H1 (cell line): ENCODE data around the gene RPS15. TPM values are rescaled to one million over a fixed set of nuclear protein-coding genes. Genes with fewer than 3 reads are reported as not detected.

Experiments
- CTCF ChIA-PET: fragments of 300-600 bp; sonication (Branson Sonifier 250); formaldehyde crosslinking; loops from one replicate; lab custom pipeline; 2021; ENCODE audit not compliant: partially characterized antibody; lab: Charles Lee
- POLR2A ChIA-PET: fragments of 300-600 bp; sonication (Branson Sonifier 250); formaldehyde crosslinking; loops from one replicate; lab custom pipeline; 2021; ENCODE audit warnings: inconsistent platforms; ENCODE audit not compliant: partially characterized antibody; lab: Charles Lee
- DNase-seq, 2 experiments: peaks; one replicate each; pipeline versions ENCODE4 v3.0.0 to v3.0.0-alpha.2; 2010 to 2022; ENCODE audit warnings: low spot score in 2 of 2, low read depth in 1 of 2, mixed read lengths in 1 of 2
- FAIRE-seq: peaks from 2 replicates; lab custom pipeline; 2011; peaks lifted over from hg19 to GRCh38; lab: Jason Lieb, UNC
- H2AFZ ChIP-seq: 2 replicates; pipeline ENCODE4 v1.8.1; 2012; ENCODE audit warnings: low read length, inconsistent platforms
- H2AK5ac ChIP-seq: 2 replicates; pipeline ENCODE4 v1.6.1; 2013; ENCODE audit warnings: low read depth, low read length
- H2BK120ac ChIP-seq: replicated peaks from 2 replicates; pipeline ENCODE3; 2013; ENCODE audit warnings: low read depth, low read length, inconsistent platforms
- H2BK12ac ChIP-seq: 2 replicates; pipeline ENCODE4 v1.6.1; 2013; ENCODE audit warnings: low read depth, low read length
- H2BK15ac ChIP-seq: 2 replicates; pipeline ENCODE4 v1.6.1; 2013; ENCODE audit warnings: low read length
- H2BK20ac ChIP-seq: 2 replicates; pipeline ENCODE4 v1.6.1; 2013; ENCODE audit warnings: low read length
- H2BK5ac ChIP-seq: 2 replicates; pipeline ENCODE4 v1.6.1; 2013; ENCODE audit warnings: low read depth, low read length
- H3K14ac ChIP-seq: 2 replicates; pipeline ENCODE4 v1.6.1; 2013; ENCODE audit warnings: inconsistent platforms; ENCODE audit not compliant: insufficient read length
- H3K18ac ChIP-seq: 2 replicates; pipeline ENCODE4 v1.6.1; 2013; ENCODE audit warnings: low read length; ENCODE audit errors: extremely low read depth
- H3K23ac ChIP-seq: 2 replicates; pipeline ENCODE4 v1.6.1; 2013; ENCODE audit warnings: inconsistent platforms; ENCODE audit not compliant: insufficient read length
- H3K23me2 ChIP-seq: 2 replicates; pipeline ENCODE4 v1.6.1; 2013; ENCODE audit warnings: low read depth, low read length
- H3K27ac ChIP-seq: 2 replicates; pipeline ENCODE4 v1.6.1; 2011; ENCODE audit warnings: low read depth, low read length, inconsistent platforms
- H3K27me3 ChIP-seq, 4 experiments: replicated peaks in 1 of 4; 1 replicate in 1 of 4; 2 replicates in 3 of 4; pipeline versions ENCODE4 v1.6.1 to v1.8.1; 2011 to 2013; ENCODE audit warnings: low read length in 3 of 4, mild to moderate bottlenecking in 3 of 4, inconsistent platforms in 2 of 4, mixed read lengths in 2 of 4, moderate library complexity in 1 of 4; ENCODE audit not compliant: control insufficient read depth in 3 of 4, insufficient read depth in 3 of 4; ENCODE audit errors: extremely low read depth in 1 of 4
- H3K36me3 ChIP-seq, 4 experiments: 2 replicates each; pipeline versions ENCODE4 v1.6.1 to v1.8.1; 2011 to 2013; ENCODE audit warnings: mild to moderate bottlenecking in 4 of 4, low read length in 3 of 4, moderate library complexity in 2 of 4, control low read depth in 1 of 4, inconsistent platforms in 1 of 4; ENCODE audit not compliant: insufficient read depth in 4 of 4, control insufficient read depth in 2 of 4
- H3K4ac ChIP-seq: replicated peaks from 2 replicates; pipeline ENCODE3; 2013; ENCODE audit warnings: low read length, low read depth, mixed read lengths, inconsistent platforms; ENCODE audit not compliant: insufficient read length
- H3K4me1 ChIP-seq, 4 experiments: replicated peaks in 1 of 4; 1 replicate in 1 of 4; 2 replicates in 3 of 4; pipeline versions ENCODE4 v1.6.1 to v1.8.1; 2011 to 2013; ENCODE audit warnings: low read length in 3 of 4, inconsistent platforms in 2 of 4, mixed read lengths in 1 of 4; ENCODE audit not compliant: insufficient read depth in 4 of 4, control insufficient read depth in 3 of 4
- H3K4me2 ChIP-seq, 2 experiments: 2 replicates each; pipeline versions ENCODE4 v1.6.1 to v1.8.1; 2011 to 2013; ENCODE audit warnings: low read depth in 2 of 2, low read length in 2 of 2, control low read depth in 1 of 2, inconsistent platforms in 1 of 2, mild to moderate bottlenecking in 1 of 2; ENCODE audit not compliant: insufficient read depth in 1 of 2
- H3K4me3 ChIP-seq, 4 experiments: fragments of 200-600, 300-600 bp in 1 of 4; sonication (generic), shearing (Covaris generic), sonication (Bioruptor Twin) in 1 of 4; 2 replicates each; pipeline versions ENCODE4 v1.5.1 to v1.8.1; 2011 to 2016; ENCODE audit warnings: low read length in 4 of 4, low read depth in 3 of 4, control low read depth in 2 of 4, inconsistent platforms in 2 of 4, mild to moderate bottlenecking in 2 of 4, mixed read lengths in 1 of 4, moderate library complexity in 1 of 4; ENCODE audit not compliant: insufficient read depth in 2 of 4; ENCODE audit errors: extremely low read depth in 1 of 4
- H3K56ac ChIP-seq: replicated peaks from 2 replicates; pipeline ENCODE3; 2013; ENCODE audit warnings: low read depth, mild to moderate bottlenecking, mixed read lengths, low read length, inconsistent platforms; ENCODE audit not compliant: insufficient read length
- H3K79me1 ChIP-seq: 2 replicates; pipeline ENCODE4 v1.6.1; 2013; ENCODE audit warnings: low read depth, low read length, control low read depth
- H3K79me2 ChIP-seq, 2 experiments: 2 replicates each; pipeline versions ENCODE4 v1.6.1 to v1.8.1; 2012 to 2013; ENCODE audit warnings: low read length in 2 of 2, mild to moderate bottlenecking in 2 of 2, inconsistent platforms in 1 of 2; ENCODE audit not compliant: insufficient read depth in 2 of 2, control insufficient read depth in 1 of 2
- H3K9ac ChIP-seq, 4 experiments: replicated peaks in 1 of 4; 1 replicate in 1 of 4; 2 replicates in 3 of 4; pipeline versions ENCODE4 v1.6.1 to v1.8.1; 2011 to 2013; ENCODE audit warnings: low read depth in 3 of 4, low read length in 3 of 4, control low read depth in 2 of 4, mild to moderate bottlenecking in 2 of 4, moderate library complexity in 2 of 4, inconsistent platforms in 1 of 4; ENCODE audit errors: extremely low read depth in 1 of 4
- H3K9me3 ChIP-seq, 2 experiments: 2 replicates each; pipeline versions ENCODE4 v1.6.1 to v1.8.1; 2012 to 2013; ENCODE audit warnings: mild to moderate bottlenecking in 2 of 2, moderate library complexity in 2 of 2, control low read depth in 1 of 2, inconsistent platforms in 1 of 2, low read depth in 1 of 2, low read length in 1 of 2, mixed read lengths in 1 of 2; ENCODE audit not compliant: insufficient read depth in 2 of 2
- H4K20me1 ChIP-seq, 2 experiments: replicated peaks in 1 of 2; 2 replicates each; pipeline versions ENCODE3 to v1.8.1; 2011 to 2013; ENCODE audit warnings: inconsistent platforms in 2 of 2, low read length in 2 of 2, mild to moderate bottlenecking in 1 of 2; ENCODE audit not compliant: insufficient read depth in 2 of 2, control insufficient read depth in 1 of 2
- H4K5ac ChIP-seq: 2 replicates; pipeline ENCODE4 v1.6.1; 2013; ENCODE audit warnings: low read length, low read depth, mixed read lengths, inconsistent platforms; ENCODE audit not compliant: insufficient read length
- H4K8ac ChIP-seq: 2 replicates; pipeline ENCODE4 v1.8.0; 2013; ENCODE audit warnings: mild to moderate bottlenecking, moderate library complexity, low read length, inconsistent platforms; ENCODE audit not compliant: insufficient read depth; ENCODE audit errors: extremely low read depth
- H4K91ac ChIP-seq: replicated peaks from 2 replicates; pipeline ENCODE3; 2013; ENCODE audit warnings: low read length, mixed read lengths, inconsistent platforms; ENCODE audit not compliant: insufficient read length
- BRCA1 ChIP-seq: IDR thresholded peaks from 2 replicates; pipeline ENCODE4 v1.6.1; 2012; ENCODE audit warnings: low read depth, low read length, improper control_type of control experiment
- CREB1 ChIP-seq: IDR thresholded peaks from 2 replicates; pipeline ENCODE4 v1.6.1; 2012; ENCODE audit warnings: inconsistent platforms
- MAFK ChIP-seq: IDR thresholded peaks from 2 replicates; pipeline ENCODE4 v1.6.1; 2012; ENCODE audit warnings: low read depth, mild to moderate bottlenecking, improper control_type of control experiment, low read length
- POLR2AphosphoS5 ChIP-seq: IDR thresholded peaks from 2 replicates; pipeline ENCODE4 v1.6.1; 2011; ENCODE audit warnings: low read depth, low read length
- SRF ChIP-seq: IDR thresholded peaks from 2 replicates; pipeline ENCODE4 v1.6.1; 2011; ENCODE audit warnings: mild to moderate bottlenecking, low read depth, low read length, moderate library complexity
- TCF12 ChIP-seq: IDR thresholded peaks from 2 replicates; pipeline ENCODE4 v1.6.1; 2011; ENCODE audit warnings: low read depth, mild to moderate bottlenecking, low read length
- WGBS, 2 experiments: shearing (Covaris generic) in 1 of 2; methylation state at CpG; one replicate each; pipeline versions ENCODE4 v1.1.6 to v1.1.7; 2013 to 2015; ENCODE audit warnings: low lambda C conversion rate in 2 of 2, mixed read lengths in 2 of 2, inconsistent platforms in 1 of 2, low coverage in 1 of 2, missing lambda C conversion rate in 1 of 2; ENCODE audit not compliant: insufficient replicate concordance in 2 of 2, insufficient coverage in 1 of 2, insufficient read length in 1 of 2; ENCODE audit errors: extremely low coverage in 1 of 2, missing lambda C conversion rate in 1 of 2; 5-methylcytosine and 5-hydroxymethylcytosine counted together
- polyA plus RNA-seq, 7 experiments: library from polyadenylated mRNA; depleted of rRNA in 3 of 7; stranded (reverse) in 5 of 7; unstranded in 2 of 7; fragments of >200 nt in 5 of 7; fragments of 200-250 nt in 2 of 7; gene quantifications; 1 replicate in 5 of 7; 2 replicates in 1 of 7; 4 replicates in 1 of 7; pipeline versions ENCODE4 v1.2.1 to v1.2.3, GENCODE V29; 2011 to 2013; ENCODE audit warnings: missing spikeins in 2 of 7, mixed read lengths in 2 of 7
- total RNA-seq: library from RNA; stranded (reverse); fragmentation: NEBNext Ultra II Directional; extraction: Animal tissue kit (Norgen Biotek cat#: 25700); gene quantifications from 2 replicates; pipeline ENCODE4 v1.2.1, GENCODE V29; 2021

RPS15 gene
- total and polyA plus RNA-seq, 2 of the 8 experiments (the other 6 are each of a cell fraction or from before 2014, with no cell fraction given) = 1,562 to 3,890 TPM

DNA sequence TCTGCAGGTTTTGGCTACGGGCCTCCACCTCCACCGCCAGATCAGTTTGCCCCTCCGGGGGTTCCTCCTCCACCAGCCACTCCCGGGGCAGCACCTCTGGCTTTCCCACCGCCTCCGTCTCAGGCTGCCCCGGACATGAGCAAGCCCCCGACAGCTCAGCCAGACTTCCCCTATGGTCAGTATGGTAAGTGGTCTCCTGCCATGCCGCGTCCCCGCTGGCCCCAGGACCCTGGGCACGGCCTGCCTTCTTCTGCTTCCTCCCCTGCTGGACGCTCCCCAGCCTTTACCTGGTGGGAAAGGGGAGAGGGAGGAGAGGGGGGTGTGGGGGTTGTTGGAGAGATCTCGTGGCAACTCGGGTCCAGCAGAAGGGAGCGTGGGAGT lies 5.7 kb upstream of the RPS15 start:
- Histone ChIP-seq H2AFZ (no peak overlapping the region), H3K23me2 (no peaks in the 10 kb centered on the region), H3K9me3 (no peaks in the 10 kb centered on the region), H3K4me1 (no peaks in the 10 kb centered on the region), H2BK5ac (no peak overlapping the region), H4K5ac (no peak overlapping the region), H3K14ac (no peak overlapping the region), H2AK5ac (no peak overlapping the region), H3K18ac (no peak overlapping the region), H3K9ac (no peak overlapping the region), H3K27me3 (no peaks in the 10 kb centered on the region), H3K4ac (no peak overlapping the region), H4K91ac (no peak overlapping the region), H2BK12ac (no peak overlapping the region), H3K79me2 (no peaks in the 10 kb centered on the region; a peak in 1 of 4 replicates), H2BK20ac (no peak overlapping the region), H3K4me3 (no peak overlapping the region), H3K4me2 (no peak overlapping the region), H3K23ac (no peak overlapping the region), H3K79me1 (0 out of 2 replicates have a peak, but pooled peaks cover 2% of the 10 kb centered on the region), H3K56ac (no peak overlapping the region), H2BK15ac (no peak overlapping the region), H3K27ac (no peak overlapping the region), H2BK120ac (no peak overlapping the region), H4K8ac (peak overlapping the region; percentile 57; the same call in 1 of the 2 replicates), H4K20me1 (peaks cover 15 to 23% of the 10 kb centered on the region in 2 experiments), H3K36me3 (peaks cover 28 to 56% (median 49%) of the 10 kb centered on the region in 4 experiments)
- TF ChIP-seq BRCA1 (no peak), POLR2AphosphoS5 (no peak), CREB1 (no peak), MAFK (no peak), TCF12 (no peak), SRF (no peak)
- DNase-seq (no peak), FAIRE-seq (no peak)
- CTCF ChIA-PET = interaction anchor here (2.9 kb wide), 1 partner anchor 13 kb away, joined by 6 read pairs; no protein-coding TSS in a partner anchor
- 94% methylated on average over 14 of the region's 16 CpGs; no CpG with 5 or more reads in 1 of the 2 experiments for WGBS, 2 experiments
- POLR2A ChIA-PET = interaction anchor here (0.9 to 2.7 kb wide), 5 partner anchors 10 to 61 kb away, joined by 3 to 12 read pairs (median 5); no protein-coding TSS in a partner anchor
